ELF-1 (cell line): Measurements from ENCODE around the gene RPL19.

Source experiments
- DNase-seq: peaks from one replicate; pipeline ENCODE4 v3.0.0-alpha.2; 2016; ENCODE audit warnings: low read depth, low spot score

RPL19 gene

DNA sequence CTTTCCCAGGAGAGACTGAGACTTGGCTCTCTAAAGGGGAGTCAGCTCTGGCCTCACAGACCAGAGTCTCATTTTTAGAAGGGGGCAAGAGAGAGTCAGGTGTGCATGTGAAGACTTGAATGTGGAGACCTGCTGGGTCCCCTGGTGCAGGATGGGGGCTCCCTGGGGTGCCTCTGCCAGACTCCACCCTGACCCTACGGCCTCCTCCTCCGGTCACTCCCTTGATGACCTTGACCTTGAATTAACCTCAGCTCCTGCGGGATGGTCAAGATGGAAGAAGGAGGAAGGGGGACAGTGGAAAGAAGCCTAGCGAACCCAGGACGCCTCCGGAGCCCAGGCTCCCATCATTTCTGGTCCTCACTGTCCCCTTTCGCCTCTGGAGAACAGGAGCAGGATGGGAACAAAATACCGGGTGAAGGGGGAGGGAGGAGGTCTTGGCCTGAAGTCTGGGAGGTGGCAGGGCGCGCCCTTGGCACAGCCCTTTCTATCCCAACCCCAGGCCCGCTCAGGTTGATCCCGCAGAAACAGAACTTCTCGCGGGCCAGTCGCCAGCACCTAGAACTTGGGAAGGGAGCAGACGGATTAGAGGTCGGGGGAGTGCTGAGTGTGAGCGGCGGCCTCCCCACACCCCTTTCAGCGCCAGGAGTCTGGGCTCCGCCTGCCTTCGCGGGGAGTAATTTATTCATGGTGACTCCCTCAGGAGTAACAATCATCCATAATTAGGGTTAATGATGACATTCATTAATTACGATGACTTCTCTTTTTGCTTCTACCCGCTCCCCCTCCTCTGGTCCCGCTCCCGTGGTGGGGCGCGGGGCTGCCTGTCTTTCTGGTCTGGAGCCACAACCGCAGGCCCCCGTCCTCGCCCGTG lies 24.1 kb downstream of the RPL19 start:
- no peak for DNase-seq

DNA sequence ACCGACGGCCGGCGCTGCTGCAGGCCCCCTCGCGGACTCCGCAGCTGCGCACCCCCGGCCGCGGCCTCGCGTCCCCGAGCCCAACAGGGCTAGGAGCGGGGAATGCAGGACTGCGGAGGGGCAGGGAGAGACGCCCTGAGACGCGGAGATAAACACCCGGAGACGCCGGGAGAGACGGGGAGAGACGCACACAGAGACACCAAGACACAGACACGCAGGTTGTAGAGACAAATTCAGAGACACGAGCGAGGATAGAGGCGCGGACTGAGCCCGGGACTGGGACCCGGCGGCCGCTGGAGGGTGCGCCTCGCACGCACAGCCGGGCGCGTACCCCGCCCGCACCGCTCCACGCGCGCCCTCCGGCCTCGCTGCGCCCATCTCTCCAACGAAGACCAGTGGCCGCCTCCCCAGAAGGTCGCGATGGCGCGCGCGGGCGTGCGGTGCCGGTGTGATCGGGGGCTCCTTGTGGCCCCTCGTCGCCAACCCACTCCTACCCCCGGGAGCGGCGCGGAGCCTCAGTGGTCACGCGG lies 24.8 kb downstream of the RPL19 start:
- no peak for DNase-seq

DNA sequence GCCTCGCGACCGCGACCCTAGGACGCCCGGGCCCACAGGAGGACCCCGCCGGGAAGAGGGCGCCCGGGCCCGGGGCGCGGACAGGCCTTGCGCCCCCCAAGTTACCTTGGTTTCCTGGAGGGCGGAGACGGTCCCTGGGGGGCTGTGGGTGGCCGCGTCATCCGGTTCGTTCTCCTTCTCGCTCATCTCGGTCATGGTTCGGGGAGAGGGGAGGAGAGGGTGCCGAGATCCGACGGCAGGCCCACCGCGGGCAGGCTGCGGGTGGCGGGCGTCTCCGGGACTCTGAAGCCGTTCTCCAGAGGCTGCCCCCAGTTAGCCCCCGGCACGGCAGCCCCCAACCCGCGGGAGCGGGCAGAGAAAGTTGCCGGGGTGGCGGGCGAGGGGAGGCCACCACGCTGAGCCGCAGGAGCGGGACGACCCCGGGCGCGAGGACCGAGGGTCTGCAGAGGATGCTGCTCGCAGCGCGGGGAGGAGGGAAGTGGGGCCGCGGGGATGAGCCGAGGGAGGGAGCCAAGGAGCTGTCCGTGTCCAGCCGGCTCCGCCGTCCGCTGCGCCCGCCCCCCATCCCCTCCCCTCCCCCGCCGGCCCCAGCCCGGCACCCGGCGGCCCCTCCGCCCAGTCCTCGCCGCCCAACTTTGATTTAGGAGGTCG lies 25.4 kb downstream of the RPL19 start, which contains the start of gene STAC2:
TSS of gene STAC2 (minus strand) at position 638 of the 651 bp plus-strand sequence. CDS start at position 195, 443 bp downstream.
- DNase-seq: no peak

DNA sequence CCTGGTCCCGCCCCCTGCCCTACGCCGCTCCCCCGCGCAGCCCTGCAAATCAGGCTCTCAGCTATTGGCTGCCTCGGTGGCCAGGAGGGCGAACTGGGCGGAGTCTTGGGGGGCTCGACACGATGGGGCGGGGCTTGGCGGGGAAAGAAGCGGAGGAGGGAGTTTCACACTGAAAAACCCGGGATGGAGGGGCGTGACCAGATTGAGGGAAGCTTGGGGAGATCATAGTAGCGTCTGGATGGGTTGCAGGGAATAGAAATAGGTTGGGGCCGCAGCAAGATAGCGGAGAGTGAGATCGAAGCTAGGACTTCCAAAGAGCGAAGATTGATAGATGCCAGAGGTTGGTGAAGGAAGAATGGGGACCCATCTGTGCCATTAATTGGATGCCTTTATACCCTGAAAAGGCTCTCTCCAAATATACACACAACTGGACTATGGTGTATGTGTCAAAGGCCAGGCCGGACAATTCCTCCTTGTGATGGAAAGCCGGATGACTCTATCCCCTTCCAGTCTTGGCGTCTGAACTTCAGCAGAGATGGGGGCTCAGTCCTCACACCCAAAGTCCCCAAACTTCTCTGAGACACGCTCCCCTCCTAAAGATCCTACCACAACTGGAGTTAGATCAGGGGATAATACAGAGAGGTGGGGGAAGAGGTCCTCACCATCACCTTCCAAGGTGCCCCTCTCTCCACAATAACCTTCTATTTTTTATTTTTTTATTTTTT lies 26.0 kb downstream of the RPL19 start:
- DNase-seq: peak; percentile 88

DNA sequence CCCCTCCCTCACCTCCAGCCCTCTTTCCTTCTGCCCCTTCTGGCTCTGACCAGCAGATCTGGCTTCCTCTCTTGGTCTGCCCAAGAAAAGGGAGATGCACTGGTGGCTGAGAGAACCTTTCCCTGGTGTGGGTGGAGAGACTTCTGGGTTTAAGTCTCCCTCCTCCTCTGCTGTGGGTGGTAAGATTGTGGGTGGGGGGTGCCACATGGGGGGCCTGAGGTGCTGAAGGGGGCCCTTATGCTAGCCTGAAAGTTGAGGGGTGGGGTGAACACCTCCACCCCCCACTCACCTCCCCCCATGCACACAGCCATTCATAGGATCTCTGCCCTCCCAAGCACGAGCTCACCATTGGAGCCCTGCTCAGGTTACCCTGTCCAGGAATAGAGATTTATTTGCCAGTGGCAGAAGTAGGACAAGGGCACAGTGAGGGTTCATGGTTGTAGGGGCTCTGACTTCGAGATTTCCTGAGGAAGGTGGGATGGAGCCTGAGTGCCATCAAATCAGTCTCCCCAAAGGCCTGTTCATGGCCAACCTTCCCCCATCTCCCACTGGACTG lies 27.4 kb downstream of the RPL19 start:
- no peak for DNase-seq

DNA sequence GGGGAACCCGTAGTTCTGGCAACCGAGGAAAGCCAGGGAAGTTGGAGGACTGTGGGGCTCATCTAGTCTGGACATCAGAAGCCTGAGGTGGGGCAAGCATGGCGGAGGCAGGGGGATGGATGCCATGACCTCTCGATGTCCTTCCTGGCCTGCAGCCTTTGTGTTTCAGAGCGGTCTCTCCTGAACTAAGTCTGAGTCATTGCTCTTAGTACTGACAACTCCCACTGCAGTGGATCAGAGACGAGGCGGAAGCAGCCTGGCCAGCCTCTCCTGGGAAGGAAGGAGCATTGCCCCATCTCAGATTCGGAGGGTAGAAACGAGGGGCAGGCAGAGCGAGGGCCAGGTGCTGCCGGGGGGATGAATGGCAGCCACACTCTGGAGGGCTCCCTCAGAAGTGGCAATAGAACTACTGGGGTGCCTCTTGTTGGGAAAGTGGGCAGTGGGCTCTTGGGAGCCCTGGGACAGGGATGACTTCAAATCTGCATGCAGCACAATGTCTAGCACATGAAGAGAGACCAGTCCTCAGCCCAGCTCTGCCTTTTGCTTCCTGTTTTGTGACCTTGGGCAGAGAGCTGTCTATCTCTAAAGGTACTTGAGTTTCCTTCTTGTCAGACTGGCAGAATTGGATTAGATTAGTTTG lies 29.3 kb downstream of the RPL19 start:
- no peak for DNase-seq

DNA sequence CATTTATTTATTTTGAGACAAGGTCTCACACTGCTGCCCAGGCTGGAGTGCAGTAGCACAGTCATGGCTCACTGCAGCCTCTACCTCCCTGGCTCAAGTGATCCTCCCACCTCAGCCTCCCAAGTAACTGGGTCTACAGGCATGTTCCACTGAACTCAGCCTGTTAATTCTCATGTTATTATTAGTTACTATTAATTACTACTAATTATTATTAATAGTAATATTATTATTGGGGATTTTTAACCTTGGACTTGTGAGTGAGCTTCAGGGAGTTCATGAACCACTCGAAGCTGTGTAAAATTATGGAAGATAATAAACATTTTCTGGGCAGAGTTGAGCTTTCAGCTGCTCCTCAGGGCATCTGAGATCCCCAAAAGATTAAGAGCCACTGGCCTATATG lies 30.3 kb downstream of the RPL19 start:
- DNase-seq: no peak

DNA sequence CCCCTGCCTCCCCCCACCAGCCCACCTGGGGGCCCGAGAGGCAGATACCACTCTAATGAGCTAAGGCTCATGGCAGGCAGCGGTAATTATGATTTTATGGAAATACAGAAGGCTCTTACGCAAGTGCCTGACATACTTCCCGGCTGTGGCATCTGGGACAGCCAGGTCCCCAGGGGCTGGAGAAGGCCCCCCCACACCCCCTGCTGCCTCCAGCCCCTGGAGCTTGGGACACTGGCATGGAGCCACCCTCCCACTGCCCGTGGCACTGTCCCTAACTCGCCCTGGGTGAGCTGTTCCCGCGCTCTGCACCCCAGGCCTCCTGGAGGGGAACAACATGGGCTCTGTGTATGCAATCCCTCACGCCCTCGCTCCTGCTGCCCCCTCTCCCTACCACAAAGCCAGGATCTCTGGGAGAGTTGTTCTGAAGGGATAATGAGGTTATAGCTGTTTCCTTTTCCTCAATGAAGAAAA lies 31.0 kb downstream of the RPL19 start:
- DNase-seq: no peak

DNA sequence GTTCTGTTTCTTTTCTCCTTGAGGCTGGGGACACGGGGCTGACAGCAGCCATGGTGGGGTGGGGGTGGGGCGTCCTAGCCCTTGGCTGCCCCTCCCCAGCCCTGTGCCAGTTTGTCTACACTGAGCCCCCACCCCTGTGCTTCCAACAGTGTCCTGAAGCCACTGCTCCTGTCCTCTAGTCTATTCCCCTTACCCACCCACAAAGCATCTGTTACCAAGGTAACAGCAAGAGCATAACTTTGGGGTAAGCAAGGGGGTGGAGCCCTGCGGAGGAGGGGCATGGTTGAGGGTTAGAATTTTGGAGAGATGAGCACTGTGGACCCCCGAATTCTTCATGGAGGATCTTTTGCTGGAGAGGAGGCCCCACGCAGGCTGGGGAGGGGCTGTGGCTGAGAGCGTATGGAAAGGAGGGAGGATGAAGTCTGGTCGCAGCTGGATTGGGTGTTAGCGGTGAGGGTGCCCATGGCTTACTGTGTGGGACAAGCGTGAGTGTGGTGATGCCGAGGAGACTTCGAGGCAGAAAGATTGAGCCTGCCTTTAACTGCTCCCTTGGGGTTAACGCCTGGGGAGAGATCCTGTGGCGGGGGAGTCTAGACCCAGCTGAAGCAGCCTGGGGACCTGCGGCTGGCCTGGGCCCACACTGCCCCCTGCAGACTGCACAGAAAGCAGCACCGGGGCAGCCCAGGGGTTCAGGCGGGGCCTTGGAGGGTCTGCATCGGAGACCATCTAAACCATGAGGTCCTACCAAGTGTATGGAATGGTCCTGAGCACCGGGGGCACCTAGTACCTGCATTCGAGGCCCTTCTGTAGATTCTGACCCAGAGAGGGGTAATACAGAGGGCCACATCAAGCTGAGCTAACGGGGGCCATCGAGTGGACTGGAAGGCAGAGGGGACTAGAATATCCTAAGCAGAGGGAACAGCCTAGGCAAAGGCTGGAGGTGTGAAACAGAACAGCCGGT lies 31.8 kb downstream of the RPL19 start:
- DNase-seq: peak; percentile 69

DNA sequence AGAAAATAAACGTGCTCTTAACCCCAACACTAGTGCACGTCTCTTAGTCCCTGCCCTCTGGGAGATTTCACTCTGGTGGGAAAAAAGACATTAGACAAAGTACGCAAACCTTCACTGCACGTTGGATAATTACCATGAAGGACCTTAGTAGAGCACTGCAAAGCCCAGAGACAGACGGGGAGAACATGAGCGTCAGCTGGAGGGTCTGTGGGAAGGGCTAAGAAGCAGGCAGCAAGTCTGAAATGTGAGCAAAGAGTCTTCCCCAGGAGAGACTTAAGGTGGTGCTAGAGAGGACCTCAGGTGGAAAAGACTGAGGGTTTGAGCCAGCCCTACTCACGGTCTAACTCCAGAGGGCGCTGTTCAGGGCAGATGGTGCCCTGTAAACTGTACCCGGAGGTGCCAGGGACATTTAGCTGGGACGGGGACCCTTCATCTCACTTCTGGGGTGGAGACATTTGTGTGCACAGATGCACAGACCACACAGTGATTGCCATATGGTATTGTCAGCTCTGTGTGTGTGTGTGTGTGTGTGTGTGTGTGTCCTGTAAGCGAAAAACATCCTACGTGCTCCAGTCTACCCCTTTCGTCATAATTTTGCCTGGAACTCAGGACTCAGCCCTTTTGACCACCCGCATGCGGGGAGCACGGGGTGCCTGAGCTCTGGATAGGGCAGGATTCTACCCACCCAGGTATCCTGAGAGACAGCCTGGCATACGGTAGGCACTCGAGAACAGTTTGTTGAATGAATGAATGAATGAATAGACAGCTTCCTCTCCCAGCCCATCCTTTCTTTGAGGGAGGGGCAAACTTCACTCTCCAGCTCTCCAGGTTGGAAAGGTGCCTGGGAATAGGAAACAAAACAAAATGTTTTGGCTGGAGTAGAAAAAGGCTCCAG lies 35.7 kb downstream of the RPL19 start:
- peak; percentile 93 for DNase-seq

DNA sequence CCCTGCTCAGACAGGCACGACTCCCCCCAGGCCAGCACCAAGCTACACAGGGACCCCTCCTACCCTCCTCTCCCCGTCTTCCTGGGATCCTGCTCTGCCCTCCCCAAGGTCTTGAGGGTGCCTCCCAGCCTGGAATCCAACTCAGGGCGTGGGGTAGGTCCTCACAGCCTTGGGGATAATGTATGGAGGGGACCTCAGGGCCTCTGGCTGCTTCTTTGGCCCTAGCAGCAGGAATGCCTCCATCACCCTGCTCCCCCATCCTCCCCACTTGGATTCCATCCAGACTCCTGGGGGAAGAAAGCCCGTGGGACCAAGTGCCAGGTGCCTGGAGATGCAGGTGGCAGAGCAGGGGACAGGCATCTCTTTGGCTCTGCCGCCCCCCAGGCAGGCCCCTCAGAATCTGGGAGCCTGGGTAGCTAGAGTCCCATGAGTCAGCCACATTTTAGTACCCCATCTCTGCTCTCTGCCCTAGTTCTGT lies 36.4 kb downstream of the RPL19 start:
- DNase-seq: no peak

DNA sequence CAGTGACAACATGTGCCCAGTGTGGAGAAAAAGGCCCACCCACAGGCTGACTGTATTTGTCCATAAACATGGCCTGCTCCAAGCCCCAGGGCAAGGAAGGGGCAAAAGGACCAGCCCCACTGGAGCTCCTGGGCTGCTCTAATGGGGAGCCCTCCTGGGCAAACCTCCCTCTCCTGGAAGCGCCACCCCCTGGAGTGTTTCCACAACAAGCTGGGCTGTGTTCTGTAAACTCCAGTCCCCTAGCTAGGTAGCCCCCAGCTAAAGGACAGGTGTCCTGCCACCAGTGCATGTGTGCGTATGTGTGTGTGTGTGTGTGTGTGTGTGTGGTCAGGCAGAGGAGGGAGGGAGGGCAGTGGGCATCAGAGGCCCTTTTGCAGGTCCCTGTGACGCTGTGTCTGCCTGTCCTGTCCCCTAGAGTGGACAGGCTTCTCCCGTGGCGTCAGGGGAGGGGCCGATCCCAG lies 36.9 kb downstream of the RPL19 start:
- peak; percentile 87 for DNase-seq

DNA sequence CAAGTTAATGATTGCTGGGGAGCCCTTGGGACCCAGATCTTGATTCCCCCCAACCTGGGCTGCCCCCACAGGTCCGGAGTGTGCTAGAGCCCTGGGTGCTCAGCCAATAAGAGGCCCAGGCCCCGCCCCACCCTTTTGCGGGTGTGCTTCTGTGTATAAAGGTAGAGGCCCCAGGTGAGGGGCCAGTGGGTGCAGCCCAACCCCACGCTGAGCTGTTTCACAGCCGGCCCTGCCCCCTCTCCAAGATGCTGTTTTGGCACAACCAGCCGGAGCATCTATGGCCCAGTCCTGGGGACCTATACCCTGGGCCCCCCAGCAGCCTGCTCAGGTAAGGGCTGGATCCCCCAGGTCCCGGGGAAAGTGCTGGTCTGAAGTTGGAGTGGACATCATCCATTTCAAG lies 37.5 kb downstream of the RPL19 start:
- no peak for DNase-seq

DNA sequence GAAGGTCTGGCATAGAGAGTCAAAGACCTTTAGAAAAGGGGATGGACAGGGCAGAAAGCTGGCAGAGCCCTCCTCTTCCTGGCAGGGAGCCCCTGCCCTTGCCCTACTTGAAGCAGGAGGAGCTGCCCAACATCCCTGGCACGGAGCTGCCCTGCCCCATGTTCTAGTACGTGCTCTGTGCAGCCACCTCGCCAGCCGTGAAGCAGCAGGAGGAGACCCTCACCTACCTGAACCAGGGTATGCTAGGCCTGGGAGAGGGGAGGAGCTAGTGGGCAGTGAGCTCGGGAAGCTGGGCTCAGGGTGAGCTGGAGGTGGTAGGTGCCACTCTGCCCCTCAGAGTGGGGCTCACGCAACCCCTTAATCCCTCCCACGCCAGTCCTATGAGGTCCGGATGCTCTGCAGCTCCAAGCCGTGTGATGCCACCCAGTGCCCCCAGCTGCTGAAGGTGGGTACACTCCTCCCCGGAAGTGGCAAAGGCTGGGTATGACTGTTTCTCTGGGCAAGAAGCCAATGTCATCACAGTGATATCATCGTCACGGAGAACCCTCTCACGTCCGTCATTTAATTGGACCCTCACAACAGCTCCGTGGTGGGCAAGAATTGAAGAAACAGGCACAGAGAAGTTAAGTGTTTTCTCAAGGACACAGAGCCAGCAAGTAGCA lies 38.4 kb downstream of the RPL19 start:
- DNase-seq: no peak

DNA sequence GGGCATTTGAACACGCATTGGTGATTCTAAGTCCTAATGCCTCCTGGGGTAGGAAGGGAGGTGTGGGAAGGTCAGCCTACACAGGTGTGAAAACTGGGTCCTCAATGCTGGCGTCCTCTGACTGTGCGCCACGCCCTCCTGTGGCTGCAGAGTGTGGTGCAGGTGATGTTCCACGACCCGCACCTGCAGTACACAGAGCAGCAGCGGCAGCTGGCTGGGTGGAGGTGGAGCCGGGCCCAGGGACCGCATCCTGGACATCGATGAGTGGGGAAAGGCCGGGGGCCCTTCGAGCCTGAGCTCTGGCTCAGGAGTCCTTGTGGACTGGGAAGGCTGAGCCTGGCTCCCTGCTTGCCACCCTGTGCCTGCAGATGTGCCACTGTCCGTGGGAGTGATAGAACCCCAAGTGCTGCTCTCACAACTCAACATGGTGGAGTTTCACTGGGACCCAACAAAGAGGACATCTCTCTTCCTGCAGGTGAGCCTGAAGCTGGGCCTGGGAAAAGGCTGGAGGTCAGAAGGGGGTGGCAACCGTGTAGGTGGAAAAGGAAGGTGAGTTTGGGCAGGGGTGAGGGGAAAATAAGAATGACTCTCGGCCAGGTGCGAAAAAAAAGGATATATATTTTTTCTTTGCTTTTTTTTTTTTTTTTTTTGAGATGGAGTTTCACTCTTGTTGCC lies 39.7 kb downstream of the RPL19 start:
- DNase-seq: peak; percentile 88

DNA sequence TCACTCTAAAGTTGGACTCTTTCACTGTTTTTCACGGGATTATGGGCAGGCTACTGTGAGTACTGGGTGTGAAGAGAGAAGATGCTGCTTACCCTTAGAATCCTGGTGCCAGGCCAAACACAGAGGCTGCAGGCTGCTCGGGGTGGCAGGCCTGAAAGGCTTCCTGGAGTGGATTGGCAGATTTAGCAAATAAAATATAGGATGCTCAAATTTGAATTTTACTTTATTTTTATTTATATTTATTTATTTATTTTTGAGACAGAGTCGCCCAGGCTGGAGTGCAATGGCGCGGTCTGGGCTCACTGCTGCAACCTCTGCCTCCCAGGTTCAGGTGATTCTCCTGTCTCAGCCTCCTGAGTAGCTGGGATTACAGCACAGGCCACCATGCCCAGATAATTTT lies 40.5 kb downstream of the RPL19 start:
- DNase-seq: no peak

DNA sequence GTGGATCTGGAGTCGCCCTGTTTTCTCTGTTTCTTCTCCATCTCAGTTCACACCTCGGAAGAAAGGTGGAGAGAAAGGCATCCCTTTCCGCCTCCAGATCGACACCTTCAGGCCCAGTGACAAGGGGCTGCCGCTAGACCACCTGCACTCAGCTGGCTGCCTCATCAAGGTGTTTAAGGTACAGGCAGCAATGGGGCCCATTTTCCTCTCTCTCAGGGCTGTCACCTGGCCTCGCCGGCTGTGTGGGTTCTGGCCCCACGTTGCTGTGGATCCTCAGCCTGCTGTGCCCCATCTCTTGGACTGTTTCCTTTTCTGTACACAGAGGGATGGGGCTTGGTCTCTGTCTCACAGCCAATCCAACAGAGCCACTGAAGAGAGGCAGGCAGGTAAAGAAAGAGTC lies 43.1 kb downstream of the RPL19 start:
- DNase-seq: no peak
